T-cell (primary cell): ENCODE data around the gene ERC2. TPM values are rescaled to one million over a fixed set of nuclear protein-coding genes. Genes with fewer than 3 reads are reported as not detected.

ENCODE experiments used
- ATAC-seq, 4 experiments: fragments of 200-7000 bp in 3 of 4; fragments of 150-1000 bp in 1 of 4; cut with Tn5 transposase; replicated peaks in 1 of 4; 1 replicate in 3 of 4; 2 replicates in 1 of 4; pipeline ENCODE4 v1.10.0; 2021; ENCODE audit warnings: moderate library complexity in 3 of 4, mild to moderate bottlenecking in 2 of 4, moderate number of reproducible peaks in 1 of 4
- CTCF ChIA-PET, 2 donors: fragments of 300-600 bp; sonication (Branson Sonifier 250); formaldehyde crosslinking; loops; one replicate each; lab custom pipeline; 2022; ENCODE audit warnings: antibody characterized with exemption in 2 of 2; lab: Charles Lee
- POLR2A ChIA-PET, 2 donors: fragments of 300-600 bp; sonication (Branson Sonifier 250); formaldehyde crosslinking; loops; one replicate each; lab custom pipeline; 2022; ENCODE audit warnings: antibody characterized with exemption in 2 of 2; lab: Charles Lee
- DNase-seq, 35 experiments: peaks; one replicate each; pipeline versions ENCODE4 v3.0.0 to v3.0.0-alpha.2; 2013 to 2023
- H3K27ac ChIP-seq: one replicate; pipeline ENCODE4 v1.5.1; 2013; ENCODE audit warnings: low read length
- H3K27me3 ChIP-seq, 2 experiments: replicated peaks in 1 of 2; 1 replicate in 1 of 2; 2 replicates in 1 of 2; pipeline versions ENCODE4 v1.6.1 to v1.7.0; 2013; ENCODE audit warnings: low read length in 1 of 2, mixed read lengths in 1 of 2; ENCODE audit not compliant: control insufficient read depth in 2 of 2, insufficient read depth in 2 of 2; ENCODE audit errors: extremely low read depth in 1 of 2
- H3K36me3 ChIP-seq, 2 donors: 1 replicate in 1 of 2; 2 replicates in 1 of 2; pipeline versions ENCODE4 v1.6.1 to v1.7.0; 2013; ENCODE audit warnings: low read length in 1 of 2; ENCODE audit not compliant: control insufficient read depth in 2 of 2, insufficient read depth in 1 of 2; ENCODE audit errors: extremely low read depth in 1 of 2
- H3K4me1 ChIP-seq, 2 experiments: 1 replicate in 1 of 2; 2 replicates in 1 of 2; pipeline versions ENCODE4 v1.6.1 to v1.7.0; 2013; ENCODE audit warnings: low read length in 2 of 2, mixed read lengths in 1 of 2; ENCODE audit not compliant: insufficient read depth in 2 of 2, control insufficient read depth in 1 of 2; ENCODE audit errors: extremely low read depth in 1 of 2
- H3K4me3 ChIP-seq, 2 donors: 1 replicate in 1 of 2; 2 replicates in 1 of 2; pipeline versions ENCODE4 v1.5.1 to v1.7.0; 2013; ENCODE audit warnings: mild to moderate bottlenecking in 2 of 2, low read length in 1 of 2, moderate library complexity in 1 of 2; ENCODE audit not compliant: control insufficient read depth in 1 of 2; ENCODE audit errors: extremely low read depth in 1 of 2
- H3K9me3 ChIP-seq: 2 replicates; pipeline ENCODE4 v1.7.0; 2013
- H3K27ac Mint-ChIP-seq, 2 donors: one replicate each; pipeline ENCODE4 v1.8.0; 2020 to 2021; ENCODE audit warnings: mild to moderate bottlenecking in 2 of 2, mixed read lengths in 2 of 2
- H3K27me3 Mint-ChIP-seq, 2 donors: one replicate each; pipeline ENCODE4 v1.8.0; 2021 to 2022; ENCODE audit warnings: mixed read lengths in 2 of 2
- H3K36me3 Mint-ChIP-seq: one replicate; pipeline ENCODE4 v1.8.0; 2021; ENCODE audit warnings: mixed read lengths
- H3K4me1 Mint-ChIP-seq, 3 donors: one replicate each; pipeline ENCODE4 v1.8.0; 2020 to 2022; ENCODE audit warnings: mixed read lengths in 3 of 3, mild to moderate bottlenecking in 1 of 3
- H3K4me3 Mint-ChIP-seq, 3 donors: one replicate each; pipeline ENCODE4 v1.8.0; 2020 to 2022; ENCODE audit warnings: mild to moderate bottlenecking in 3 of 3, mixed read lengths in 3 of 3, moderate library complexity in 3 of 3
- H3K9me3 Mint-ChIP-seq, 3 donors: one replicate each; pipeline ENCODE4 v1.8.0; 2020 to 2022; ENCODE audit warnings: mixed read lengths in 3 of 3
- WGBS: methylation state at CpG from one replicate; pipeline ENCODE4 v1.1.5; 2013; ENCODE audit warnings: missing lambda C conversion rate; ENCODE audit not compliant: insufficient coverage; 5-methylcytosine and 5-hydroxymethylcytosine counted together
- total RNA-seq, 35 experiments: library from RNA in 6 of 35; stranded (reverse) in 6 of 35; fragments of 120-200 nt in 1 of 35; gene quantifications; one replicate each; pipeline versions ENCODE4 v1.2.1 to v1.2.4 and lab custom pipeline; 2013 to 2026

ERC2 gene
- total RNA-seq, 5 donors from 2014 or later (not counting 1 experiment from before 2014, with no cell fraction given) = not detected

- no peak for DNase-seq
- no peaks in the 10 kb centered on the region for H3K36me3 ChIP-seq
- H3K4me3 ChIP-seq = no peak overlapping the region
- H3K27me3 Mint-ChIP-seq = no peaks in the 10 kb centered on the region
- ATAC-seq = no peak
- ChIA-PET POLR2A (no interaction called here), CTCF (no interaction called here)
- H3K9me3 Mint-ChIP-seq = no peaks in the 10 kb centered on the region
- H3K36me3 Mint-ChIP-seq = no peaks in the 10 kb centered on the region
- WGBS = 100% methylated on average over 5 of the region's 7 CpGs
- H3K4me1 ChIP-seq = no peaks in the 10 kb centered on the region
- H3K27ac ChIP-seq = no peak overlapping the region
- H3K4me1 Mint-ChIP-seq = no peaks in the 10 kb centered on the region
- H3K9me3 ChIP-seq = no peaks in the 10 kb centered on the region
- no peak overlapping the region for H3K27ac Mint-ChIP-seq
- no peak overlapping the region for H3K4me3 Mint-ChIP-seq
- H3K27me3 ChIP-seq = no peaks in the 10 kb centered on the region
Observed at GRCh38 chr3:55959471-55960080, 508.7 kb downstream of the ERC2 start.

DNA sequence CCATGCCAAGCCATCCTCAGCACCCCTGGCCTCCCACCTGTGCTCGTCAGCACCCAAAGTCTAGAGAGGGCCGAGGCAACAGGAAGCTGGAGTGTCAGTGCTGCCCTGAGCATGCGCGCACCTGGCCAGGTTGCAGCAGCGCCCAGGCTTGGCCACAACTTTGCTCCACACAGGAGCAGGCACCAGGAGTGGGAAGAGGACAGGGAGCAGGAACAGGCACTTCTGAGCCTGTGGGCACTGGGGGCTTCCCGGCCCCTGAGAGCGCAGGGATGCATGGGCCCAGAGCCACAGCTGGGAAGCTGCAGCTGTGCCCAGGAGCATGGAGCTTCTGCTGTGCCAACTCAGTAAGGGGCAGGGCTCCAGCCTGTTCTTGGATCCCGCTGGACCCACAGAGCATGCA lies 509.7 kb downstream of the ERC2 start:
- Histone ChIP-seq H3K27ac (no peak overlapping the region), H3K4me3 (no peak overlapping the region), H3K4me1 (no peaks in the 10 kb centered on the region), H3K27me3 (no peaks in the 10 kb centered on the region), H3K9me3 (no peaks in the 10 kb centered on the region), H3K36me3 (no peaks in the 10 kb centered on the region)
- Mint-ChIP-seq H3K9me3 (no peaks in the 10 kb centered on the region), H3K36me3 (no peaks in the 10 kb centered on the region), H3K27ac (no peak overlapping the region), H3K27me3 (no peaks in the 10 kb centered on the region), H3K4me3 (no peak overlapping the region), H3K4me1 (no peaks in the 10 kb centered on the region)
- ChIA-PET CTCF (no interaction called here), POLR2A (no interaction called here)
- DNase-seq (no peak), ATAC-seq (no peak)
- WGBS = 94% methylated on average over 8 of the region's 8 CpGs

GRCh38 chr3:55955891-55956477 lies 512.3 kb downstream of the ERC2 start:
- H3K9me3 ChIP-seq = no peaks in the 10 kb centered on the region
- Mint-ChIP-seq H3K9me3 (no peaks in the 10 kb centered on the region), H3K4me1 (no peaks in the 10 kb centered on the region), H3K27me3 (no peaks in the 10 kb centered on the region), H3K27ac (no peak overlapping the region), H3K36me3 (no peaks in the 10 kb centered on the region), H3K4me3 (no peak overlapping the region)
- no peaks in the 10 kb centered on the region for H3K27me3 ChIP-seq
- no peaks in the 10 kb centered on the region for H3K4me1 ChIP-seq
- DNase-seq (no peak), ATAC-seq (no peak)
- H3K36me3 ChIP-seq = no peaks in the 10 kb centered on the region
- ChIA-PET CTCF (no interaction called here), POLR2A (no interaction called here)
- no peak overlapping the region for H3K27ac ChIP-seq
- WGBS = 71% methylated on average over 1 of the region's 4 CpGs
- H3K4me3 ChIP-seq = no peak overlapping the region

DNA sequence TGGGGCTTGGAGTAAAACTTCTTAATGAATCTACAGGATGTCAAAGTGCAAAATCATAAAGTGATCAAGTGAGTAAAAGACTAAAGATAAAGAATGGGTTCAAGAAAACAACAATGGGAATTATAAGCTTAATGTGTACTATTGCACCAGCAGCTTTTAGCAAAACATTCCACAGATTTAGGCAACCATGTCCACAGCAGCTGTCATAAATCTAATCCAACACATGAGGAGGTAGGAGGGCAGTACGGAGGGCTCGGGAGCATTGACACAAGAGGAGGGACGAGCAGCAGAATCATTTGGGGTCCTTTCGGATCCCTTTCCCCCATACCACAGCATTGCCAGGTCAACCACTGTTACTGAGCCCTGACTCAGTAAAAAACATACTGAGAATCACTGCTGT lies 516.9 kb downstream of the ERC2 start:
- peaks cover 0 to 6% (median 0%) of the 10 kb centered on the region in 3 donors for H3K9me3 Mint-ChIP-seq
- H3K27me3 Mint-ChIP-seq = no peaks in the 10 kb centered on the region
- Histone ChIP-seq H3K36me3 (no peaks in the 10 kb centered on the region), H3K27ac (no peak overlapping the region), H3K27me3 (no peaks in the 10 kb centered on the region), H3K4me3 (no peak overlapping the region), H3K4me1 (no peaks in the 10 kb centered on the region), H3K9me3 (no peaks in the 10 kb centered on the region)
- no peak overlapping the region for H3K27ac Mint-ChIP-seq
- no peaks in the 10 kb centered on the region for H3K4me1 Mint-ChIP-seq
- no peak for ATAC-seq
- no peaks in the 10 kb centered on the region for H3K36me3 Mint-ChIP-seq
- WGBS = no CpG with 5 or more reads among the region's 4 CpGs
- no peak overlapping the region for H3K4me3 Mint-ChIP-seq
- no peak for DNase-seq
- ChIA-PET CTCF (interaction anchor here in 1 of 2 donors (0.6 kb wide), 1 partner anchor 305 kb away, joined by 4 read pairs; no protein-coding TSS in a partner anchor), POLR2A (no interaction called here)

DNA sequence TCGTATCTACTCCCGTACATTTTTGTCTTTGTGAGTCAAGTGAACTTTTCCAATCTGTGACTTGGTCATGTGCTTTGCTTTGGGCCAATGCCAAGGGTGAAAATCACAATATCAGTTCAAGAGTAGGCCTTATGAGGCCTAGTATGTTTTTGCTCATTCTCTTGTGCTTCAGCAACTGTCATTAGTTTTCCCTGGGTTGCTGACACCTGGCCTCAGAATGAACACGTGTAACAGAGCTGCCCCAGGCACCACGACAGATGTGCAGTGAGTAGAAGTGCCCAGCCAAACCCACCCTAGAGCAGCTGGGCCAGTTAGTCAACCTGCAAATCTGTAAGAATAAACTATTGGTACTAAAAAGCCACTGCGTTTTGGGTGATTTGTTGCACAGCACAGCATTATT lies 520.9 kb downstream of the ERC2 start:
- H3K27ac Mint-ChIP-seq = no peak overlapping the region
- no peaks in the 10 kb centered on the region for H3K9me3 ChIP-seq
- H3K9me3 Mint-ChIP-seq = peaks cover 0 to 6% (median 0%) of the 10 kb centered on the region in 3 donors
- H3K36me3 ChIP-seq = no peaks in the 10 kb centered on the region
- H3K27ac ChIP-seq = no peak overlapping the region
- H3K4me3 Mint-ChIP-seq = no peak overlapping the region
- no peak for ATAC-seq
- H3K4me1 Mint-ChIP-seq = no peaks in the 10 kb centered on the region
- WGBS = 89% methylated on average over 5 of the region's 5 CpGs
- no peak overlapping the region for H3K4me3 ChIP-seq
- H3K27me3 ChIP-seq = no peaks in the 10 kb centered on the region
- CTCF ChIA-PET = no interaction called here
- peaks cover 0 to 3% of the 10 kb centered on the region in 2 donors for H3K27me3 Mint-ChIP-seq
- no peaks in the 10 kb centered on the region for H3K36me3 Mint-ChIP-seq
- POLR2A ChIA-PET = no interaction called here
- DNase-seq = no peak
- no peaks in the 10 kb centered on the region for H3K4me1 ChIP-seq

DNA sequence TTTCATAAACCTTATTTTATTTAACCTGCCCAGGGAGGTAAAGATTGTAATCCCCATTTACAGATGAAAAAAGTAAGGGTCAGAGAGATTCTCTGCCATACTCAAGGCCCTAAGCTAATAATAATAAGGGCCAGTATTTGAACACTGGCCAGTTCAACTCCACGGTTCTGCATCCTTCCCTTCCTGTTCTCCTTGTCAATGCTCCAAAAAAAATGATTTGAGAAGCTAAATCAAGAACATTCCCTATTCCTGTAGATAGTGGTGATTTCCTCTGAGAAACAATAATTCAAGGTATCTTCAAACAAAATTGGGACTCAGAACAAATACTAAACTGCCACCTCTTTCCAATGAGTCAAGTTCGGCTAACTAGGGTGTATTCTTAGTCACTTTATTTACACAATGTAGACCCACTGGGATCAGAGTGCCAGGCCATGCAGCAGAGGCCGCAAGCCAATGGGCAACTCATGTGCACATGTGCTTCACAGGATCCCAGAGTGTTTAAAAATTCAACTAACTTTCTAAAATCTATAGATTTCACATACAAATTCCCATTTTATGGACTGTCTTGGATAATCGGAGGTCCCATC lies 521.6 kb downstream of the ERC2 start:
- H3K4me3 Mint-ChIP-seq = no peak overlapping the region
- no peaks in the 10 kb centered on the region for H3K4me1 Mint-ChIP-seq
- H3K27me3 ChIP-seq = no peaks in the 10 kb centered on the region
- no peak overlapping the region for H3K27ac Mint-ChIP-seq
- ChIA-PET POLR2A (no interaction called here), CTCF (no interaction called here)
- ATAC-seq (no peak), DNase-seq (no peak)
- no peaks in the 10 kb centered on the region for H3K4me1 ChIP-seq
- H3K9me3 Mint-ChIP-seq = peaks cover 0 to 6% (median 0%) of the 10 kb centered on the region in 3 donors
- H3K4me3 ChIP-seq = no peak overlapping the region
- no peaks in the 10 kb centered on the region for H3K9me3 ChIP-seq
- H3K27ac ChIP-seq = no peak overlapping the region
- no peaks in the 10 kb centered on the region for H3K36me3 Mint-ChIP-seq
- peaks cover 0 to 3% of the 10 kb centered on the region in 2 donors for H3K27me3 Mint-ChIP-seq
- H3K36me3 ChIP-seq = no peaks in the 10 kb centered on the region
- 92% methylated on average over 2 of the region's 4 CpGs for WGBS
